A549 (cell line): ENCODE data around the gene RARA. TPM values are rescaled to one million over a fixed set of nuclear protein-coding genes. Genes with fewer than 3 reads are reported as not detected.
A peak's percentile ranks its signal among the peaks of the same experiment; 100 is the strongest.

ENCODE experiments used
- ATAC-seq, 2 experiments: fragments of 200-7000 bp in 1 of 2; fragments of >200 bp in 1 of 2; cut with Nextera tagmentation in 1 of 2; cut with Tn5 transposase in 1 of 2; 3 replicates each; pipeline versions ENCODE4 v1.8.0 to v1.9.1; 2018 to 2020; ENCODE audit warnings: mild to moderate bottlenecking in 1 of 2, moderate library complexity in 1 of 2
- CTCF ChIA-PET: fragments of 300-600 bp; sonication (Branson Sonifier 250); formaldehyde crosslinking; extraction: SDS; loops from one replicate; lab custom pipeline; 2021; ENCODE audit warnings: antibody characterized with exemption, inconsistent platforms; lab: Yijun Ruan, JAX
- POLR2A ChIA-PET: fragments of 350-600 bp; formaldehyde crosslinking; extraction: SDS; loops from one replicate; lab custom pipeline; 2021; ENCODE audit warnings: antibody characterized with exemption, inconsistent platforms; lab: Yijun Ruan, JAX
- DNase-seq, 2 experiments: peaks; one replicate each; pipeline versions ENCODE4 v3.0.0 to v3.0.0-alpha.2; 2011 to 2016; ENCODE audit warnings: low read depth in 1 of 2, low spot score in 1 of 2
- FAIRE-seq: peaks from 2 replicates; lab custom pipeline; 2011; peaks lifted over from hg19 to GRCh38; lab: Jason Lieb, UNC
- H3K27ac ChIP-seq, 2 experiments: fragments of >200 bp; sonication (Bioruptor Twin); formaldehyde crosslinking; 3 replicates each; pipeline ENCODE4 v1.5.1; 2016 to 2017
- H3K4me1 ChIP-seq: fragments of >200 bp; sonication (Bioruptor Twin); formaldehyde crosslinking; 3 replicates; pipeline ENCODE4 v1.6.1; 2016
- H3K4me2 ChIP-seq: fragments of >200 bp; sonication (Bioruptor Twin); formaldehyde crosslinking; 3 replicates; pipeline ENCODE4 v1.6.1; 2016
- H3K4me3 ChIP-seq: fragments of >200 bp; sonication (Bioruptor Twin); formaldehyde crosslinking; 3 replicates; pipeline ENCODE4 v1.5.1; 2016
- H3K9me3 ChIP-seq: fragments of >200 bp; sonication (Bioruptor Twin); formaldehyde crosslinking; 3 replicates; pipeline ENCODE4 v1.6.1; 2016
- ATOH8 ChIP-seq: fragments of 250-450 bp; sonication (Bioruptor Pico); IDR thresholded peaks from 2 replicates; pipeline ENCODE4 v1.5.0; 2020; ENCODE audit warnings: low read depth, mild to moderate bottlenecking, moderate library complexity
- CHD2 ChIP-seq: fragments of 150-350 bp; IDR thresholded peaks from 2 replicates; pipeline ENCODE4 v1.6.1; 2014; ENCODE audit warnings: low read length; ENCODE audit not compliant: partially characterized antibody
- E2F6 ChIP-seq: IDR thresholded peaks from 2 replicates; pipeline ENCODE4 v1.6.1; 2012; ENCODE audit warnings: low read depth, borderline replicate concordance
- EHF ChIP-seq: fragments of 250-450 bp; sonication (Bioruptor Pico); IDR thresholded peaks from 2 replicates; pipeline ENCODE4 v1.5.0; 2020; ENCODE audit warnings: mild to moderate bottlenecking
- EP300 ChIP-seq, 2 experiments: fragments of >200 bp; sonication (Bioruptor Twin); formaldehyde crosslinking; IDR thresholded peaks; 2 replicates in 1 of 2; 3 replicates in 1 of 2; pipeline ENCODE4 v1.6.1; 2016 to 2017
- ESRRA ChIP-seq: fragments of 150-350 bp; IDR thresholded peaks from 2 replicates; pipeline ENCODE4 v1.6.1; 2014; ENCODE audit warnings: mild to moderate bottlenecking, low read length, borderline replicate concordance
- FOSL2 ChIP-seq, 2 experiments: fragments of 450-650 bp in 1 of 2; fragments of >200 bp in 1 of 2; sonication (Bioruptor Twin) in 1 of 2; formaldehyde crosslinking; IDR thresholded peaks; 2 replicates each; pipeline versions ENCODE4 v1.5.0 to v1.6.1; 2016 to 2020; ENCODE audit warnings: mild to moderate bottlenecking in 1 of 2, moderate library complexity in 1 of 2
- GATA3 ChIP-seq: IDR thresholded peaks from 2 replicates; pipeline ENCODE4 v1.6.1; 2012; ENCODE audit warnings: borderline replicate concordance
- HDAC2 ChIP-seq: fragments of 200-600 bp; sonication (generic); IDR thresholded peaks from 2 replicates; pipeline ENCODE4 v1.6.1; 2016
- HEYL ChIP-seq: fragments of 250-450 bp; sonication (Bioruptor Pico); IDR thresholded peaks from 2 replicates; pipeline ENCODE4 v1.8.0; 2021; ENCODE audit warnings: mild to moderate bottlenecking, moderate library complexity
- HOXA7 ChIP-seq: fragments of 250-450 bp; sonication (Bioruptor Pico); IDR thresholded peaks from 2 replicates; pipeline ENCODE4 v1.5.0; 2020; ENCODE audit warnings: mild to moderate bottlenecking, moderate library complexity
- JUN ChIP-seq, 2 experiments: fragments of >200 bp; sonication (Bioruptor Twin); formaldehyde crosslinking; IDR thresholded peaks; 2 replicates in 1 of 2; 3 replicates in 1 of 2; pipeline ENCODE4 v1.6.1; 2016 to 2017
- JUNB ChIP-seq: fragments of >200 bp; sonication (Bioruptor Twin); formaldehyde crosslinking; IDR thresholded peaks from 2 replicates; pipeline ENCODE4 v1.6.1; 2016
- KDM1A ChIP-seq: fragments of 200-600 bp; sonication (generic); IDR thresholded peaks from 2 replicates; pipeline ENCODE4 v1.6.1; 2016; ENCODE audit warnings: low read depth, mild to moderate bottlenecking
- MAFK ChIP-seq: fragments of 450-650 bp; IDR thresholded peaks from 2 replicates; pipeline ENCODE4 v1.6.1; 2014; ENCODE audit not compliant: partially characterized antibody
- MAX ChIP-seq: IDR thresholded peaks from 2 replicates; pipeline ENCODE4 v1.6.1; 2012
- PBX3 ChIP-seq: IDR thresholded peaks from 2 replicates; pipeline ENCODE4 v1.6.1; 2012
- POLR2A ChIP-seq: IDR thresholded peaks from 2 replicates; pipeline ENCODE4 v1.6.1; 2012; ENCODE audit warnings: mild to moderate bottlenecking, low read length
- RAD21 ChIP-seq, 2 experiments: fragments of >200 bp in 1 of 2; sonication (Bioruptor Twin) in 1 of 2; formaldehyde crosslinking in 1 of 2; IDR thresholded peaks in 1 of 2; conservative IDR thresholded peaks in 1 of 2; 2 replicates in 1 of 2; 3 replicates in 1 of 2; pipeline ENCODE4 v1.6.1; 2012 to 2018; ENCODE audit warnings: inconsistent platforms in 1 of 2
- RARB ChIP-seq: fragments of 250-450 bp; sonication (Bioruptor Pico); IDR thresholded peaks from 2 replicates; pipeline ENCODE4 v1.8.0; 2021; ENCODE audit warnings: mild to moderate bottlenecking, moderate library complexity
- SMC3 ChIP-seq: fragments of >200 bp; sonication (Bioruptor Twin); formaldehyde crosslinking; IDR thresholded peaks from 3 replicates; pipeline ENCODE4 v1.6.1; 2018; ENCODE audit warnings: inconsistent platforms
- ZFP36 ChIP-seq: fragments of 450-650 bp; IDR thresholded peaks from 2 replicates; pipeline ENCODE4 v1.6.1; 2014; ENCODE audit warnings: borderline replicate concordance; ENCODE audit not compliant: partially characterized antibody
- ZNF302 ChIP-seq: fragments of 250-450 bp; sonication (Bioruptor Pico); IDR thresholded peaks from 2 replicates; pipeline ENCODE4 v1.9.0; 2021; ENCODE audit warnings: inconsistent platforms, mild to moderate bottlenecking, moderate library complexity
- WGBS: methylation state at CpG from one replicate; pipeline ENCODE4 v1.1.6; 2017; ENCODE audit errors: missing lambda C conversion rate; 5-methylcytosine and 5-hydroxymethylcytosine counted together
- polyA plus RNA-seq, 4 experiments: library from polyadenylated mRNA; depleted of rRNA in 3 of 4; stranded (reverse); fragments of >200 nt; fragmentation: RNase III in 1 of 4; extraction: RNeasy Plus Mini Kit Qiagen cat#74134 plus additional on column Dnase treatment in 1 of 4; gene quantifications; 2 replicates in 3 of 4; 3 replicates in 1 of 4; pipeline ENCODE4 v1.2.3, GENCODE V29; 2011 to 2017
- TF ChIP-seq, protein P1 (sequence below): fragments of >200 bp; sonication (Bioruptor Twin); formaldehyde crosslinking; IDR thresholded peaks from 3 replicates; pipeline ENCODE4 v1.6.1; 2016
- TF ChIP-seq, protein P2 (sequence below): fragments of 200-600 bp; sonication (generic); IDR thresholded peaks from 2 replicates; pipeline ENCODE4 v1.6.1; 2016; ENCODE audit warnings: antibody characterized with exemption, mild to moderate bottlenecking, moderate library complexity

Gene RARA
- polyA plus RNA-seq, 2 of the 4 experiments (the other 2 are of a cell fraction), result 8.6 to 17.2 TPM

DNA sequence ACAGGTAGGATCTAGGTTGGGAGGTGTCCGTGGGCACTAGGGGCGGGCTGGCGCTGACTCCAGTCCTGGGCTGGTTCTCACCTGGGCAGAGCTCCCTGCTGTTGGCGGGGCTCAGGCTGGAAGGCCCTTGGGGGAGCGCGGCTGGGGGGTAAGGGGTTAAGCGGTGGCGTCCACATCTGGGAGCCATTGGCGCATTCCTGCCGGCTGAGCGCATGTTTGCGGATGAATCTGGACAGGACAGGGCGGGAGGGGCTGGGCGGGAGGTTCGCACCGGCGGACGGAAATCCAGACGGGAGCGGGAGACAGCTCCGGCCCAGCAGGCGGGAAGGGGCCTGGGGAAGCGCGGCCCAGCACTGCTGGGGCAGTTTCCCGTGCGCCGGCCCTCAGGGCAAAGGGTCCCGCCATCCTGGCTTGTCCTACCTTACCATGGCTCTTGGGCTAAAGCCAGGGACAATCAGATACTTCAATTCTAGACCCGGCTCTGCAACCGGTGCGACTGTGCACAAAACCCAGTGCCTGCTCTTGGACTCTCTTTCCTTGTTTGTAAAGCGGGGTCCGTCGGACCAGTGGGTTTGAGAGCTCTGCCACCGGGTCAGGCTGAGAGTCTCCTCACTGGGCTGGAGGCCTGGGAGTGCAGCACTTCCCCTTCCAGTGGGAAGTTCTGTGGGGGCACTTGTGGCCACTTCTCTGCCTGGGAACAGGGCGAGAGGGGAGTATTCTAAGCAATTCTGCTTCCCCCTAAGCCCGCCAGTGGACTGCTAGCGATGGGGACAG lies 7.8 kb downstream of the RARA start:
- CTCF ChIA-PET, result interaction anchor here (0.6 to 50.4 kb wide), 16 partner anchors 1 to 1372 kb away, joined by 3 to 2395 read pairs (median 3); partner anchors contain the start of genes CDC6, EIF1, GJD3 and RARA
- Histone ChIP-seq H3K4me2 (peak overlapping the region; percentile 99), H3K9me3 (no peaks in the 10 kb centered on the region), H3K4me1 (peaks cover 86% of the 10 kb centered on the region), H3K27ac (peak overlapping the region; percentile 95 to 97), H3K4me3 (peak overlapping the region; percentile 81)
- DNase-seq (peak; percentile 82 to 87), ATAC-seq (peak; percentile 15 to 43; a peak in 5 of 6 replicates), FAIRE-seq (no peak)
- POLR2A ChIA-PET, result interaction anchor here (0.6 to 1.8 kb wide), 16 partner anchors 8 to 1373 kb away, joined by 3 to 14 read pairs (median 4); partner anchors contain the start of genes PSMD3, RARA and SMARCE1
- WGBS, result 8% methylated on average over 29 of the region's 38 CpGs
- TF ChIP-seq GATA3, result peak; percentile 59
- peak; percentile 75 for TF ChIP-seq PBX3
- TF ChIP-seq RARB (CRISPR knock-in tag), result no peak
- no peak for TF ChIP-seq HDAC2
- peak; percentile 86 for TF ChIP-seq MAX
- 0 out of 5 replicates have a peak, but pooled peaks of 1 of the 2 experiments have one; percentile 21 for TF ChIP-seq EP300 (IDR thresholded peaks at IDR 0.05)
- no peak for TF ChIP-seq ZFP36
- TF ChIP-seq, protein P1, sequence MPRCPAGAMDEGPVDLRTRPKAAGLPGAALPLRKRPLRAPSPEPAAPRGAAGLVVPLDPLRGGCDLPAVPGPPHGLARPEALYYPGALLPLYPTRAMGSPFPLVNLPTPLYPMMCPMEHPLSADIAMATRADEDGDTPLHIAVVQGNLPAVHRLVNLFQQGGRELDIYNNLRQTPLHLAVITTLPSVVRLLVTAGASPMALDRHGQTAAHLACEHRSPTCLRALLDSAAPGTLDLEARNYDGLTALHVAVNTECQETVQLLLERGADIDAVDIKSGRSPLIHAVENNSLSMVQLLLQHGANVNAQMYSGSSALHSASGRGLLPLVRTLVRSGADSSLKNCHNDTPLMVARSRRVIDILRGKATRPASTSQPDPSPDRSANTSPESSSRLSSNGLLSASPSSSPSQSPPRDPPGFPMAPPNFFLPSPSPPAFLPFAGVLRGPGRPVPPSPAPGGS, result peak; percentile 45; the same call in 1 of the 3 replicates
- TF ChIP-seq RAD21 (conservative IDR thresholded peaks at IDR 0.05 in 1 of 2, IDR thresholded peaks at IDR 0.05 in 1 of 2), result peak; percentile 5 to 34; a peak in 1 of 5 replicates
- TF ChIP-seq FOSL2 (IDR thresholded peaks at IDR 0.05), result no peak
- no peak for TF ChIP-seq FOSL2 (CRISPR knock-in tag; IDR thresholded peaks at IDR 0.05)
- TF ChIP-seq ATOH8 (CRISPR knock-in tag), result peak; percentile 32; the same call in 1 of the 2 replicates
- peak; percentile 38 to 72; a peak in 3 of 5 replicates for TF ChIP-seq JUN (IDR thresholded peaks at IDR 0.05)
- TF ChIP-seq E2F6, result peak; percentile 91
- TF ChIP-seq HOXA7, result no peak
- peak; percentile 34; the same call in 2 of the 3 replicates for TF ChIP-seq SMC3
- no peak for TF ChIP-seq KDM1A
- peak; percentile 59 for TF ChIP-seq POLR2A
- 0 out of 2 replicates have a peak, but pooled peaks have one; percentile 23 for TF ChIP-seq JUNB
- TF ChIP-seq ZNF302, result no peak

DNA sequence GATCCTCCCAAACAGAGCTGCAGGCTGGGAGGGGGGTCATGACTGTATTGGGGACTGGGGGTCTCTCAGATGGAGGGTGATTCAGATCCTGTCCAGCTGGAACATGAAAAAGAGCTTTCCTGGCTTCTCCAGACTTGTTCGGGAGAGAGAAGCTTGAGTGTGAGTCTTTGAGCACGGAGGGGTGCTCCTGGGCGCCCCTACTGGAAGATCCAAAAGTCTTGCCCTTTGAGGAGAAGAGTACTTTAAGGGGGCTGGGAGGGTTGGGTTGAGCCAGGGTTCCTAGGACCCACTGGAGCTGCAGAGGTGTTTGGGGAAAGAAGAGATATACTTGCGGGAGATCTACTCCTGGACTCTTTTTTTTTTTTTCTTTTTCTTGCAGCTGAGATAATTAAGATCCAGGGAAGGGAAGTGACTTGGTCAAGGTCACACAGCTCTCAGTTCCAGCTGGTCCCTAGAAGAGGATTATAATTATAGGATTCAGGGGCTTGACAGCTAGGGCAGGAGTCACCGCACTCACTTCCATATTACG lies 8.4 kb downstream of the RARA start:
- ATAC-seq (peak; percentile 55 to 67), DNase-seq (peak; percentile 86 to 93), FAIRE-seq (no peak)
- H3K4me3 ChIP-seq, result peak overlapping the region; percentile 81
- POLR2A ChIA-PET, result interaction anchor here (0.6 to 1.8 kb wide), 15 partner anchors 8 to 1372 kb away, joined by 3 to 14 read pairs (median 4); partner anchors contain the start of genes PSMD3, RARA and SMARCE1
- peaks cover 86% of the 10 kb centered on the region for H3K4me1 ChIP-seq
- WGBS, result under 1% methylated on average over 6 of the region's 6 CpGs
- H3K27ac ChIP-seq, result peak overlapping the region; percentile 95 to 97
- H3K9me3 ChIP-seq, result no peaks in the 10 kb centered on the region
- CTCF ChIA-PET, result interaction anchor here (0.6 to 50.4 kb wide), 15 partner anchors 1 to 1371 kb away, joined by 3 to 2395 read pairs (median 3); partner anchors contain the start of genes CDC6, EIF1, GJD3 and RARA
- H3K4me2 ChIP-seq, result peak overlapping the region; percentile 99
- no peak for TF ChIP-seq HOXA7
- TF ChIP-seq, protein P2, sequence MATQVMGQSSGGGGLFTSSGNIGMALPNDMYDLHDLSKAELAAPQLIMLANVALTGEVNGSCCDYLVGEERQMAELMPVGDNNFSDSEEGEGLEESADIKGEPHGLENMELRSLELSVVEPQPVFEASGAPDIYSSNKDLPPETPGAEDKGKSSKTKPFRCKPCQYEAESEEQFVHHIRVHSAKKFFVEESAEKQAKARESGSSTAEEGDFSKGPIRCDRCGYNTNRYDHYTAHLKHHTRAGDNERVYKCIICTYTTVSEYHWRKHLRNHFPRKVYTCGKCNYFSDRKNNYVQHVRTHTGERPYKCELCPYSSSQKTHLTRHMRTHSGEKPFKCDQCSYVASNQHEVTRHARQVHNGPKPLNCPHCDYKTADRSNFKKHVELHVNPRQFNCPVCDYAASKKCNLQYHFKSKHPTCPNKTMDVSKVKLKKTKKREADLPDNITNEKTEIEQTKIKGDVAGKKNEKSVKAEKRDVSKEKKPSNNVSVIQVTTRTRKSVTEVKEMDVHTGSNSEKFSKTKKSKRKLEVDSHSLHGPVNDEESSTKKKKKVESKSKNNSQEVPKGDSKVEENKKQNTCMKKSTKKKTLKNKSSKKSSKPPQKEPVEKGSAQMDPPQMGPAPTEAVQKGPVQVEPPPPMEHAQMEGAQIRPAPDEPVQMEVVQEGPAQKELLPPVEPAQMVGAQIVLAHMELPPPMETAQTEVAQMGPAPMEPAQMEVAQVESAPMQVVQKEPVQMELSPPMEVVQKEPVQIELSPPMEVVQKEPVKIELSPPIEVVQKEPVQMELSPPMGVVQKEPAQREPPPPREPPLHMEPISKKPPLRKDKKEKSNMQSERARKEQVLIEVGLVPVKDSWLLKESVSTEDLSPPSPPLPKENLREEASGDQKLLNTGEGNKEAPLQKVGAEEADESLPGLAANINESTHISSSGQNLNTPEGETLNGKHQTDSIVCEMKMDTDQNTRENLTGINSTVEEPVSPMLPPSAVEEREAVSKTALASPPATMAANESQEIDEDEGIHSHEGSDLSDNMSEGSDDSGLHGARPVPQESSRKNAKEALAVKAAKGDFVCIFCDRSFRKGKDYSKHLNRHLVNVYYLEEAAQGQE, result peak; percentile 88
- no peak for TF ChIP-seq ESRRA
- TF ChIP-seq POLR2A, result 0 out of 2 replicates have a peak, but pooled peaks have one; percentile 4
- TF ChIP-seq RAD21 (conservative IDR thresholded peaks at IDR 0.05 in 1 of 2, IDR thresholded peaks at IDR 0.05 in 1 of 2), result peak; percentile 48 to 60; a peak in 4 of 5 replicates
- no peak for TF ChIP-seq MAFK
- peak; percentile 88; the same call in 1 of the 2 replicates for TF ChIP-seq KDM1A
- no peak for TF ChIP-seq HEYL (CRISPR knock-in tag)
- TF ChIP-seq EHF (CRISPR knock-in tag), result no peak
- no peak for TF ChIP-seq EP300 (IDR thresholded peaks at IDR 0.05)
- no peak for TF ChIP-seq CHD2
- no peak for TF ChIP-seq E2F6
